HFFc6 (cell line): ENCODE results near the gene ADORA2A. TPM values are rescaled to one million over a fixed set of nuclear protein-coding genes. Genes with fewer than 3 reads are reported as not detected.

Experiments used
- DNase-seq: peaks from one replicate; pipeline ENCODE4 v3.0.0-alpha.2; 2018
- H3K27ac Mint-ChIP-seq: 2 replicates; pipeline ENCODE4 v1.8.0; 2020; ENCODE audit warnings: mild to moderate bottlenecking, mixed read lengths
- H3K27me3 Mint-ChIP-seq: 2 replicates; pipeline ENCODE4 v1.8.0; 2021; ENCODE audit warnings: mild to moderate bottlenecking, moderate library complexity, mixed read lengths; ENCODE audit not compliant: insufficient read depth
- H3K36me3 Mint-ChIP-seq: 2 replicates; pipeline ENCODE4 v1.8.0; 2021; ENCODE audit warnings: low read depth, mixed read lengths
- H3K4me1 Mint-ChIP-seq: 2 replicates; pipeline ENCODE4 v1.8.0; 2020; ENCODE audit warnings: low read depth, mixed read lengths
- H3K4me3 Mint-ChIP-seq: 2 replicates; pipeline ENCODE4 v1.8.0; 2020; ENCODE audit warnings: mild to moderate bottlenecking, moderate library complexity, mixed read lengths
- H3K9me3 Mint-ChIP-seq: 2 replicates; pipeline ENCODE4 v1.8.0; 2020; ENCODE audit warnings: mild to moderate bottlenecking, mixed read lengths
- total RNA-seq, 6 experiments: library from RNA; stranded (reverse); fragmentation: NEBNext Ultra II Directional; extraction: Animal tissue kit (Norgen Biotek cat#: 25700); gene quantifications; 2 replicates in 1 of 6; 3 replicates in 5 of 6; pipeline ENCODE4 v1.2.3, GENCODE V29; 2021
- TF ChIP-seq, protein P1 (sequence below): fragments of 200-600 bp; sonication (generic); IDR thresholded peaks from 2 replicates; pipeline ENCODE4 v1.5.0; 2021; ENCODE audit warnings: antibody characterized with exemption, mild to moderate bottlenecking

The ADORA2A gene
- total RNA-seq, 6 experiments from 2014 or later, result 1.1 to 2.9 (median 1.4) TPM

DNA sequence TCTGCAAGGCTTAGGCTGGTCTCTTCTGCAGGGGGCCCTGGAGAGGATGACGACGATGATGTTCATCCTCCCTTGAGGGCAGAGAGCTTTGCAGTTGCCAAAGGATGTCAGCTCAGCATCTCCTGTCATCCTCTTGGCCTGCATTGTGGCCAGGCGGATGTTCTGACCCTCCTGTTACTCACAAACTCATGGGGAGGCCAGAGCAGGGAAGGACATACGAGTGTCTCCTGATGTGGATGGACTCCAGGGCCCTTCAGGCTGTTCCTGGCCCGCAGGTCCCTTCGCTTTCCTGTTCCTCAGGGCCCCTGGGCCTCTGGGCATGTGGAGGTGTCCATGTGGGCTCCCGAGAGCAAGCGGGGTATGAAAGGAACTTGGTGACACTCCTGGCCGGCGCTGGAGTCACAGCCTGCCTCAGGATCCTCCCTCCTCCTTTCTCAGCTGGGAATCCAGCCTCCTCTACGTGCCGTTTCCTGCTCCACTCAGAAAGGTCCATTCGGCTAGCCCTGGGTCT is 8.5 kb downstream of the ADORA2A start:
- Mint-ChIP-seq H3K4me3 (peak overlapping the region; percentile 52), H3K27me3 (no peaks in the 10 kb centered on the region; the same call in 1 of the 2 replicates), H3K27ac (peak overlapping the region; percentile 89), H3K9me3 (no peaks in the 10 kb centered on the region), H3K4me1 (peaks cover 67% of the 10 kb centered on the region), H3K36me3 (no peaks in the 10 kb centered on the region)
- TF ChIP-seq, protein P1, sequence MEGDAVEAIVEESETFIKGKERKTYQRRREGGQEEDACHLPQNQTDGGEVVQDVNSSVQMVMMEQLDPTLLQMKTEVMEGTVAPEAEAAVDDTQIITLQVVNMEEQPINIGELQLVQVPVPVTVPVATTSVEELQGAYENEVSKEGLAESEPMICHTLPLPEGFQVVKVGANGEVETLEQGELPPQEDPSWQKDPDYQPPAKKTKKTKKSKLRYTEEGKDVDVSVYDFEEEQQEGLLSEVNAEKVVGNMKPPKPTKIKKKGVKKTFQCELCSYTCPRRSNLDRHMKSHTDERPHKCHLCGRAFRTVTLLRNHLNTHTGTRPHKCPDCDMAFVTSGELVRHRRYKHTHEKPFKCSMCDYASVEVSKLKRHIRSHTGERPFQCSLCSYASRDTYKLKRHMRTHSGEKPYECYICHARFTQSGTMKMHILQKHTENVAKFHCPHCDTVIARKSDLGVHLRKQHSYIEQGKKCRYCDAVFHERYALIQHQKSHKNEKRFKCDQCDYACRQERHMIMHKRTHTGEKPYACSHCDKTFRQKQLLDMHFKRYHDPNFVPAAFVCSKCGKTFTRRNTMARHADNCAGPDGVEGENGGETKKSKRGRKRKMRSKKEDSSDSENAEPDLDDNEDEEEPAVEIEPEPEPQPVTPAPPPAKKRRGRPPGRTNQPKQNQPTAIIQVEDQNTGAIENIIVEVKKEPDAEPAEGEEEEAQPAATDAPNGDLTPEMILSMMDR, result no peak
- DNase-seq, result peak; percentile 71

DNA sequence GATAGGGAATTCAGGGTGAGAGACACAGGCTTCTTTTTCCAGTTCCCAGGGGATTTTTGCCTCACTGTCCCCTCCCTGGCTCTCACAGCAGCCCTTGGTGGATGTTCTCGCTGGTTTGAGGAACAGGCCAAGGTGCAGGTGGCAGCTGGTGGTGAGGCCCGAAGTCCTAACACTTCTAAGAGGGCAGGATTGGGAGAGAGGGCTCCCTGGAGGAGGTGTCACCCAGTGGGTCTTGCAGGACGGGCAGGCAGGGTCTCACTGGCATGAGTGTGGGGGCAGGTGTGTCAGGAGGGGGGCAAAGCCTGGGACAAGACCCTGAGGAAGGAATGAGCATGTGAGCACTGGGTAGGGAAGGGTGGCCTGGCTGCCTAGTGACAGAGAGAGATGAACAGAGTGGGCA is 9.2 kb downstream of the ADORA2A start:
- H3K4me3 Mint-ChIP-seq, result no peak overlapping the region
- DNase-seq, result no peak
- no peaks in the 10 kb centered on the region; the same call in 1 of the 2 replicates for H3K27me3 Mint-ChIP-seq
- H3K4me1 Mint-ChIP-seq, result peaks cover 73% of the 10 kb centered on the region
- no peaks in the 10 kb centered on the region for H3K36me3 Mint-ChIP-seq
- no peaks in the 10 kb centered on the region for H3K9me3 Mint-ChIP-seq
- TF ChIP-seq, protein P1, result no peak
- peak overlapping the region; percentile 89 for H3K27ac Mint-ChIP-seq

DNA sequence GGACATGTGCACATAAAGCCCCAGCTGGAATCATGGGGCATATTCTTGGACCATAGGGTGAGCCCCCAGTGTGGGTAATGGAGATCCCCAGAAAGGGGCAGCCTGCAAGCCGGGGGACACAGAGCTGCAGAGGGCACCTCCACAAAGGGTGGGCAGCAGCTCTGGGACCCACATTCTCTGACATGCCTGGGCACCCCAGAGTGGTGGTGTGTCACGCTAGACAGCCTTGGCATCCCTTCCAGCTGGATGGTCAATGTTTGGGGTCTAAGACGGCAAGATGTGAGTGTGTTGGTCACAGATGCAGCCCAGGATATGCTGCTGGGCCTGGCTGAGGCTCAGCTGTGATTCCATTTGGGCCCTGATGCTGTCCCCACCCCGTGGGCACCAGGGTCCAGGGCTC is 9.7 kb downstream of the ADORA2A start:
- Mint-ChIP-seq H3K36me3 (no peaks in the 10 kb centered on the region), H3K27ac (peak overlapping the region; percentile 89), H3K4me3 (no peak overlapping the region), H3K4me1 (peaks cover 75% of the 10 kb centered on the region), H3K27me3 (no peaks in the 10 kb centered on the region; the same call in 1 of the 2 replicates), H3K9me3 (no peaks in the 10 kb centered on the region)
- DNase-seq, result no peak
- TF ChIP-seq, protein P1, result no peak

DNA sequence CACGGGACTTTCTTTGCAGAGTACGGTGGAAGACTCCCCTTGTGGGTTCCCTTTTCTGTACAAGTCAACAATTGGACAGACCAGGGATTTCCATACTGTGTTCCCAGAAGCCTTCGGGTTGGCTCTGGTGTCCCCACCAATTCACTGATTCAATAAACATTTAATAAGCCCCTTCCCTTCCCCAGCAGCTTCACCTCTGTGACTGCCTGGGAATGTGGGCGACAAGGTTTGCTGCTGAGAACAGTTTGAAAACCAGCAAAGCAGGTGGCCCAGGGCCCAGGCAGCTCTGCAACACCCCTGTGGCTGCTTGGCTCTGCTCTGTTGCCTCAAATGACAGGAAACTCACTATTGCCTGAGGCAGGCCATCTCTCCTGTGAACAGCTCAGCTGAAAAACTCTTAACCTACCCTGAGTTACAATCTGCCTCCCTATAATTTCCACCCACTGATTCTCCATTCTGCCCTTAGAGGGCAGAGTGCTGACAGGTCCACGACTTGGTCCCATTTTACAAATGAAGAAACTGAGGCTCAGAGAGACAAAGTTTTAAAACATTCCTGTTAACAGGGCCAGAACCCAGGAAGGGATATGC is 10.4 kb downstream of the ADORA2A start:
- peak; percentile 72 for DNase-seq
- TF ChIP-seq, protein P1, result peak; percentile 70
- Mint-ChIP-seq H3K9me3 (no peaks in the 10 kb centered on the region), H3K27ac (peak overlapping the region; percentile 46), H3K36me3 (no peaks in the 10 kb centered on the region), H3K27me3 (no peaks in the 10 kb centered on the region; the same call in 1 of the 2 replicates), H3K4me3 (no peak overlapping the region), H3K4me1 (peaks cover 68% of the 10 kb centered on the region)

DNA sequence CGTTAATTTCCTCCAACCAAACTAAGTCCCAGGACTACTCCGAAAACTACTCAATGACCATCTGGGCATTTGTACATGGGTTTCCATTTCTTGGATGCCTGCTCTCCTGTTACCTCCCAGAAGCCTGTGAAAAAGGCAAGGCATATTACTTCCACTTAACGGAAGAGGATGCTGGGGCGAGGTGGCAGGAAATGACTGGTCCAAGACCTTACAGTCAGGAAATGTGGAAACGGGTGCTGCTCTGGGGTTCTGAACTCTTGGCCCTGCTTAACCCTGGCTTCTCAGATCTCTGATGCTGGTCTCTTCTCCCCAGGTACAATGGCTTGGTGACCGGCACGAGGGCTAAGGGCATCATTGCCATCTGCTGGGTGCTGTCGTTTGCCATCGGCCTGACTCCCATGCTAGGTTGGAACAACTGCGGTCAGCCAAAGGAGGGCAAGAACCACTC is 12.9 kb downstream of the ADORA2A start:
- no peak for DNase-seq
- H3K9me3 Mint-ChIP-seq, result no peaks in the 10 kb centered on the region
- H3K4me1 Mint-ChIP-seq, result peaks cover 53% of the 10 kb centered on the region
- H3K27ac Mint-ChIP-seq, result no peak overlapping the region
- no peaks in the 10 kb centered on the region; the same call in 1 of the 2 replicates for H3K27me3 Mint-ChIP-seq
- TF ChIP-seq, protein P1, result no peak
- H3K4me3 Mint-ChIP-seq, result no peak overlapping the region
- no peaks in the 10 kb centered on the region for H3K36me3 Mint-ChIP-seq
